Measurements from ENCODE around the gene ELFN1. TPM values are rescaled to one million over a fixed set of nuclear protein-coding genes. Genes with fewer than 3 reads are reported as not detected.

The ELFN1 gene
- total RNA-seq, 1 experiment from 2014 or later = 0.69 TPM

GRCh38 chr7:1690359-1690958, 20.4 kb downstream of the ELFN1 start:
- no TSS peak for BruUV-seq (replicated peaks)
- intact Hi-C loops (cut with micrococcal nuclease) = no loop called here
- CTCF ChIA-PET = no interaction called here

GRCh38 chr7:1691096-1691495, 21.0 kb downstream of the ELFN1 start:
- no peak for ATAC-seq
- intact Hi-C loops (cut with micrococcal nuclease) = no loop called here
- Histone ChIP-seq H3K9me3 (ENCODE audit: low read length) (no peaks in the 10 kb centered on the region), H3K36me3 (ENCODE audit: low read depth, low read length) (no peaks in the 10 kb centered on the region), H3K4me1 (ENCODE audit: insufficient read depth, low read length) (no peaks in the 10 kb centered on the region), H3K27ac (ENCODE audit: low read length) (no peak overlapping the region), H2AFZ (ENCODE audit: low read length) (no peak overlapping the region), H3K9ac (ENCODE audit: low read length) (no peak overlapping the region), H3K4me2 (ENCODE audit: low read length) (no peak overlapping the region), H3K79me2 (ENCODE audit: low read length) (no peaks in the 10 kb centered on the region), H3K27me3 (ENCODE audit: low read length) (peaks cover 44% of the 10 kb centered on the region), H3F3A (ENCODE audit: low read length, unreplicated experiment) (no peaks in the 10 kb centered on the region), H3K4me3 (ENCODE audit: low read length) (no peak overlapping the region), H4K20me1 (ENCODE audit: low read length) (no peaks in the 10 kb centered on the region), H3K9me2 (replicated peaks; ENCODE audit: low read length) (no peaks in the 10 kb centered on the region)
- TF ChIP-seq EZH2 (IDR thresholded peaks at IDR 0.05; ENCODE audit: low read length, unreplicated experiment) = no peak
- TF ChIP-seq EZH2phosphoT487 (IDR thresholded peaks at IDR 0.05; ENCODE audit: borderline replicate concordance, low read length) = no peak
- no peak for TF ChIP-seq CTCF (conservative IDR thresholded peaks at IDR 0.05; ENCODE audit: low read depth, low read length)
- DNase-seq = no peak
- ChIA-PET POLR2A (ENCODE audit: unreplicated experiment) (no interaction called here), CTCF (no interaction called here)
- no TSS peak for BruUV-seq (replicated peaks)

More at GRCh38 chr7:1690359-1690958, 20.4 kb downstream of the ELFN1 start:
- H3F3A ChIP-seq (ENCODE audit: low read length, unreplicated experiment) = no peaks in the 10 kb centered on the region
- H3K9ac ChIP-seq (ENCODE audit: low read length) = no peak overlapping the region
- H3K36me3 ChIP-seq (ENCODE audit: low read depth, low read length) = no peaks in the 10 kb centered on the region
- no peak for TF ChIP-seq EZH2phosphoT487 (IDR thresholded peaks at IDR 0.05; ENCODE audit: borderline replicate concordance, low read length)
- no peak overlapping the region for H3K27ac ChIP-seq (ENCODE audit: low read length)
- H3K9me2 ChIP-seq (replicated peaks; ENCODE audit: low read length) = no peaks in the 10 kb centered on the region
- no peaks in the 10 kb centered on the region for H3K79me2 ChIP-seq (ENCODE audit: low read length)
- no peak overlapping the region for H2AFZ ChIP-seq (ENCODE audit: low read length)
- peaks cover 39% of the 10 kb centered on the region for H3K27me3 ChIP-seq (ENCODE audit: low read length)
- DNase-seq (no peak), ATAC-seq (no peak)
- H3K4me3 ChIP-seq (ENCODE audit: low read length) = no peak overlapping the region
- POLR2A ChIA-PET (ENCODE audit: unreplicated experiment) = no interaction called here
- no peaks in the 10 kb centered on the region for H3K9me3 ChIP-seq (ENCODE audit: low read length)
- H3K4me2 ChIP-seq (ENCODE audit: low read length) = no peak overlapping the region
- no peaks in the 10 kb centered on the region for H3K4me1 ChIP-seq (ENCODE audit: insufficient read depth, low read length)
- H4K20me1 ChIP-seq (ENCODE audit: low read length) = no peaks in the 10 kb centered on the region

- no peak overlapping the region for H2AFZ ChIP-seq (ENCODE audit: low read length)
- H3K79me2 ChIP-seq (ENCODE audit: low read length) = no peaks in the 10 kb centered on the region
- no peak overlapping the region for H3K4me3 ChIP-seq (ENCODE audit: low read length)
- CTCF ChIA-PET = no interaction called here
- no peaks in the 10 kb centered on the region for H3K4me1 ChIP-seq (ENCODE audit: insufficient read depth, low read length)
- no peaks in the 10 kb centered on the region for H3F3A ChIP-seq (ENCODE audit: low read length, unreplicated experiment)
- H3K9me2 ChIP-seq (replicated peaks; ENCODE audit: low read length) = no peaks in the 10 kb centered on the region
- no peaks in the 10 kb centered on the region for H3K36me3 ChIP-seq (ENCODE audit: low read depth, low read length)
- ATAC-seq = peak; percentile 39
- no peak overlapping the region for H3K9ac ChIP-seq (ENCODE audit: low read length)
- H3K27ac ChIP-seq (ENCODE audit: low read length) = no peak overlapping the region
- DNase-seq = peak; percentile 14
- intact Hi-C loops (cut with micrococcal nuclease) = no loop called here
- no peak for TF ChIP-seq CTCF (conservative IDR thresholded peaks at IDR 0.05; ENCODE audit: low read depth, low read length)
- no peak for TF ChIP-seq EZH2 (IDR thresholded peaks at IDR 0.05; ENCODE audit: low read length, unreplicated experiment)
- TF ChIP-seq EZH2phosphoT487 (IDR thresholded peaks at IDR 0.05; ENCODE audit: borderline replicate concordance, low read length) = no peak
- no peaks in the 10 kb centered on the region for H4K20me1 ChIP-seq (ENCODE audit: low read length)
- H3K9me3 ChIP-seq (ENCODE audit: low read length) = no peaks in the 10 kb centered on the region
- no TSS peak for BruUV-seq (replicated peaks)
- H3K4me2 ChIP-seq (ENCODE audit: low read length) = no peak overlapping the region
- H3K27me3 ChIP-seq (ENCODE audit: low read length) = peaks cover 50% of the 10 kb centered on the region
- POLR2A ChIA-PET (ENCODE audit: unreplicated experiment) = no interaction called here
Measured at GRCh38 chr7:1691601-1692514, 21.8 kb downstream of the ELFN1 start.
